Left ventricle myocardium inferior (tissue), 1 donor: ENCODE data around the gene ASCC3. TPM values are rescaled to one million over a fixed set of nuclear protein-coding genes. Genes with fewer than 3 reads are reported as not detected.

Experiments
- DNase-seq: peaks from one replicate; pipeline ENCODE4 v3.0.0-alpha.2; 2020
- H3K27ac ChIP-seq: fragments of 200-600 bp; replicated peaks from 2 replicates; pipeline ENCODE4 v1.8.0; 2021
- H3K27me3 ChIP-seq: fragments of 200-600 bp; 2 replicates; pipeline ENCODE4 v1.8.0; 2021; ENCODE audit warnings: low read depth
- H3K36me3 ChIP-seq: fragments of 200-600 bp; 2 replicates; pipeline ENCODE4 v1.8.0; 2021
- H3K4me1 ChIP-seq: fragments of 200-600 bp; 2 replicates; pipeline ENCODE4 v1.8.0; 2021
- H3K4me3 ChIP-seq: fragments of 200-600 bp; 2 replicates; pipeline ENCODE4 v1.8.0; 2021; ENCODE audit warnings: mild to moderate bottlenecking, moderate library complexity
- H3K9me3 ChIP-seq: fragments of 200-600 bp; replicated peaks from 2 replicates; pipeline ENCODE4 v1.8.0; 2021
- intact Hi-C: fragments of 100-400 bp; cut with micrococcal nuclease; formaldehyde crosslinking; loops from one replicate; pipeline ENCODE4 v1.11.0; 2022
- total RNA-seq: library from RNA; stranded (reverse); fragmentation: NEBNext Ultra II Directional; extraction: Animal tissue kit (Norgen Biotek cat#: 25700); gene quantifications from one replicate; pipeline ENCODE4 v1.2.1, GENCODE V29; 2021
- TF ChIP-seq, protein P1 (sequence below): fragments of 200-600 bp; IDR thresholded peaks from 2 replicates; pipeline ENCODE4 v1.8.0; 2021; ENCODE audit warnings: antibody characterized with exemption, mild to moderate bottlenecking, borderline replicate concordance
- donor health status: DM: no; HTN: yes; CAD: no; lungs with severe emphysema.

ASCC3 gene
- total RNA-seq, 1 donor from 2014 or later: 16.7 TPM

- H3K9me3 ChIP-seq: no peaks in the 10 kb centered on the region
- TF ChIP-seq, protein P1, sequence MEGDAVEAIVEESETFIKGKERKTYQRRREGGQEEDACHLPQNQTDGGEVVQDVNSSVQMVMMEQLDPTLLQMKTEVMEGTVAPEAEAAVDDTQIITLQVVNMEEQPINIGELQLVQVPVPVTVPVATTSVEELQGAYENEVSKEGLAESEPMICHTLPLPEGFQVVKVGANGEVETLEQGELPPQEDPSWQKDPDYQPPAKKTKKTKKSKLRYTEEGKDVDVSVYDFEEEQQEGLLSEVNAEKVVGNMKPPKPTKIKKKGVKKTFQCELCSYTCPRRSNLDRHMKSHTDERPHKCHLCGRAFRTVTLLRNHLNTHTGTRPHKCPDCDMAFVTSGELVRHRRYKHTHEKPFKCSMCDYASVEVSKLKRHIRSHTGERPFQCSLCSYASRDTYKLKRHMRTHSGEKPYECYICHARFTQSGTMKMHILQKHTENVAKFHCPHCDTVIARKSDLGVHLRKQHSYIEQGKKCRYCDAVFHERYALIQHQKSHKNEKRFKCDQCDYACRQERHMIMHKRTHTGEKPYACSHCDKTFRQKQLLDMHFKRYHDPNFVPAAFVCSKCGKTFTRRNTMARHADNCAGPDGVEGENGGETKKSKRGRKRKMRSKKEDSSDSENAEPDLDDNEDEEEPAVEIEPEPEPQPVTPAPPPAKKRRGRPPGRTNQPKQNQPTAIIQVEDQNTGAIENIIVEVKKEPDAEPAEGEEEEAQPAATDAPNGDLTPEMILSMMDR: no peak
- no peaks in the 10 kb centered on the region for H3K27me3 ChIP-seq
- intact Hi-C loops: no loop called here
- no peak overlapping the region for H3K27ac ChIP-seq
- H3K4me3 ChIP-seq: no peak overlapping the region
- no peaks in the 10 kb centered on the region for H3K4me1 ChIP-seq
- H3K36me3 ChIP-seq: no peaks in the 10 kb centered on the region
- DNase-seq: no peak
Measured at GRCh38 chr6:100920028-100920605, 39.0 kb upstream of the ASCC3 start.

- Histone ChIP-seq H3K36me3 (no peaks in the 10 kb centered on the region), H3K9me3 (no peaks in the 10 kb centered on the region), H3K27ac (no peak overlapping the region), H3K27me3 (no peaks in the 10 kb centered on the region), H3K4me1 (no peaks in the 10 kb centered on the region), H3K4me3 (no peak overlapping the region)
- TF ChIP-seq, protein P1: no peak
- DNase-seq: no peak
- intact Hi-C loops: no loop called here
Measured at GRCh38 chr6:100918152-100918551, 37.0 kb upstream of the ASCC3 start.

- no peaks in the 10 kb centered on the region for H3K4me1 ChIP-seq
- no peaks in the 10 kb centered on the region for H3K27me3 ChIP-seq
- no peak for DNase-seq
- TF ChIP-seq, protein P1: no peak
- H3K27ac ChIP-seq: no peak overlapping the region
- no peak overlapping the region for H3K4me3 ChIP-seq
- intact Hi-C loops: no loop called here
- no peaks in the 10 kb centered on the region for H3K9me3 ChIP-seq
- no peaks in the 10 kb centered on the region for H3K36me3 ChIP-seq
Measured at GRCh38 chr6:100915876-100916275, 34.7 kb upstream of the ASCC3 start.

- Histone ChIP-seq H3K27me3 (no peaks in the 10 kb centered on the region), H3K9me3 (no peaks in the 10 kb centered on the region), H3K36me3 (no peaks in the 10 kb centered on the region), H3K4me1 (no peaks in the 10 kb centered on the region), H3K4me3 (no peak overlapping the region), H3K27ac (no peak overlapping the region)
- intact Hi-C loops: no loop called here
- TF ChIP-seq, protein P1: no peak
- no peak for DNase-seq
Measured at GRCh38 chr6:100913400-100914276, 32.5 kb upstream of the ASCC3 start.

- Histone ChIP-seq H3K4me1 (no peaks in the 10 kb centered on the region), H3K27ac (no peak overlapping the region), H3K36me3 (no peaks in the 10 kb centered on the region), H3K27me3 (no peaks in the 10 kb centered on the region), H3K4me3 (no peak overlapping the region), H3K9me3 (no peaks in the 10 kb centered on the region)
- DNase-seq: no peak
- intact Hi-C loops: no loop called here
- TF ChIP-seq, protein P1: no peak
Measured at GRCh38 chr6:100906325-100906724, 25.2 kb upstream of the ASCC3 start.
